Hair follicle dermal papilla cell (primary cell): ENCODE results near the gene TRA2A. TPM values are rescaled to one million over a fixed set of nuclear protein-coding genes. Genes with fewer than 3 reads are reported as not detected.

ENCODE experiments used
- small RNA-seq: library from RNA; depleted of rRNA; stranded (forward); fragments of <200 nt; gene quantifications from one replicate; pipeline ENCODE3, GENCODE V24; 2012
- total RNA-seq: library from RNA; depleted of rRNA; stranded (reverse); fragments of >200 nt; gene quantifications from 2 replicates; pipeline ENCODE4 v1.2.3, GENCODE V29; 2012

TRA2A gene
- 26.9 and 29.8 TPM in 2 replicates for total RNA-seq

DNA sequence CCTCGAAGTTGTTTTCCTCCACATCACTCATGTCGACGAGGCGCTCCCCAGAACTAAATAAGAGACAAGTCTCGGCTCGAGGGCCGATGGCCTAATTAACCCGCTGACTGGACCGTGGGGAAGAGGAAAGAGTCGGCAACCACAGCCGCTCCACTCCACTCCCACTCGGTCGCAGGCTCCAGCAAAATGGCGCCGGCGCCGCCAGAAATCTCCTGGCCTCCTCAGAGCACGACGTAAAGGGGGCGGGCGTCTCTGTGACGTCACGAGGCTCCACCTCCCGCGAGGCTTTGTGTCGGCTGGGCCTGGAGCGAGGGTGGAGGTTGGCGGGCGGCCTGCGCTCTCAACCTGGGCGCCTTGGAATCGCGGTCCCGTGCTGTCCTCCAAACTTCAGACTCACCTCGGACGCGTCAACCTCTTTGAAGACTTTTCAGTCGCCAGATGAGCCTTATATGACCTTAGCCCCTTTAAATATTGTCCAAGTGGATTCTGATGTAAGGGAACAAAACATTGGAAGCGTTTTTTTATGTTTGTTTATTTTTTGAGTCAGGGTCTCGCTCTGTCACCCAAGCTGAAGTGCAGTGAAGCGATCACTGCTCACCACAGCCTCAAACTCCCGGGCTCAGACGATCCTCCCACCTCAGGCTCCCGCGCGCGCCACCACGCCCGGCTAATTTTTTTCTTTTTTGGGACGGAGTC lies at the start of gene TRA2A:
Gene TRA2A, minus strand, starts transcription at position 188 of the 696 bp plus-strand sequence. Its CDS starts 157 bp downstream, at position 31.

DNA sequence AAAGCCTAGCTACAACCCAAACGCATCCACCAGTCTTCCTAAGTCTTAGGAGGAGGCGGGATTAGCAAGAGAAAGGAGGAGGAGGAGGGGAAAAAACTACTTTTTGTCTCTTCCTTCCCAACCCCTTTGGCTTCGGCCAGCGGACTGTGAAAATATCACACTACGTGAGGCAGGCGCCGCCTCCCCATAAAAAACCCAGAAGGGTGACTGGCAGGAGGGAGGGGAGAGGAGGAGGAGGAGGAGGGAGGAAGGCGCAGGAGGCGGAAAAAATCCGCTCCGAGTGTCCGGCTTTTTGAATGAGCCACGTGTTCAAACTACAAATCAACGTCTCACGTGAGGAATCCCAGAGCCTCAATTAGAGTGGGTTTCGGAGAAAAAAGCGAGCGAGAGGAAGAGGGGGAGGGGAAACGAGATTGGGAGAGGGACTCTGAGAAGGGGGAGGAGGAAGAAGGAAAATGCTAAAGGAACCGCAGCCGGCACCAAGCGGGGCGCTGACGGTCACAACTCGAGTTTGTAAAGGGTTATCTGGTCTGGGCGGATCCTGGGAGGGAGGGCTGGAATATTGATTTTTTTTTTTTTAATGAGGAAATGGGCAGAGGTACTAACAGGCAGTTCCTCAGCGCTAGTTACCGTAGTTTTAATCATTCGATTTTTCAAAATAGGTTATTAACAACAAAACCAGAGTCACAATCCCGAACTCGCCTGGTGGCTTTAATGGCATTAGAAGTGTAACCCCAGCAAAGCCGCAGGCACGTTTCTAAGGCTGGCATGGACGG lies 61.3 kb downstream of the TRA2A start, which contains the start of gene IGF2BP3:
Gene IGF2BP3, minus strand, starts transcription at position 162 of the 776 bp plus-strand sequence. CDS start 381 bp downstream, outside the sequence.

Small RNA genes within 50 kb of the gene (small RNA-seq; reads per million reads assigned to genes)
- gene AC079780.1 (not detected), gene RF00019 (not detected)

Other genes starting within 250 kb of the TRA2A start
- gene MALSU1, start 232.6 kb downstream of the TRA2A start, total RNA-seq = 24.8 and 26.8 TPM in 2 replicates
- 7.6 and 8.3 TPM in 2 replicates for gene IGF2BP3, start 61.5 kb downstream of the TRA2A start, total RNA-seq
- gene CCDC126, start 65.4 kb upstream of the TRA2A start, total RNA-seq = 11.1 and 12.3 TPM in 2 replicates
- gene FAM221A, start 148.2 kb upstream of the TRA2A start, total RNA-seq = 0.73 and 1.3 TPM in 2 replicates
- under 0.01 TPM in 1 of 2 replicates, not detected in the other for gene STK31, start 178.2 kb upstream of the TRA2A start, total RNA-seq